ENCODE data around the gene SEZ6L2.
"Not testable (repeated sequence)": the region's sequence is repeated elsewhere in the genome, so short reads cannot be mapped to it uniquely, and the experiment has no call there.

SEZ6L2 gene

DNA sequence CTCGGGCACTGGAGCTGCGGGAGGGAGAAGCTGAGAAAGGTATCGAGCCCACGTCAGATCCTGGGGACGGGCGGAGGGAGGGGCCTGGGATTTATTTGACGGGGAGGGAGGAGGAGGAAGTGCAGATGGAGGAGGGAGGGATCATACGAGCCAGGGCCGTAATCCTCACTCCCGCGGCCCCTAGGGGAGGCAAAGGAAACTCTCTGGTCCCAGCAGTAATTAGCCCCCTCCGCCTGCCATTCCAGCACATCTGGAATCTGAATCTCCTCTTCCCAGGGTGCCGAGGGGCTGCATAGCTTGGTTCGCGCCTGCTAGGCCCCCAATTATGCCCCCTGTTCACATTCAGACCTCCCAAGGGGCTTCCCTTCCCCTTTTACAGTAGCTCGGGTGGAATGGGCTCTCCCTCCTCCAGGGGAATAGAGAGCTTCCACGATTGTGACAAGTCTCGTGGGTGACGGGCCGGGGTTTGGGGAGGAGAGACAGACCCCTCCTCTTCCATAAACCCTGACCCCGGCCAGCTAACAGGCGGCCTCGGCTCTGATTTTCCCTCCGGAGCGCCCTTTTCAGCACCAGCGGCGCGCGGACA is at the start of gene SEZ6L2:
SEZ6L2 (minus strand) TSS at position 35 of the 586 bp plus-strand sequence. CDS start 531 bp downstream, outside the sequence.
- DNase-seq (ENCODE audit: low read depth): peak; percentile 69

GRCh38 chr16:29947897-29948296 is 48.5 kb upstream of the SEZ6L2 start:
- no peak for DNase-seq (ENCODE audit: low read depth)

DNA sequence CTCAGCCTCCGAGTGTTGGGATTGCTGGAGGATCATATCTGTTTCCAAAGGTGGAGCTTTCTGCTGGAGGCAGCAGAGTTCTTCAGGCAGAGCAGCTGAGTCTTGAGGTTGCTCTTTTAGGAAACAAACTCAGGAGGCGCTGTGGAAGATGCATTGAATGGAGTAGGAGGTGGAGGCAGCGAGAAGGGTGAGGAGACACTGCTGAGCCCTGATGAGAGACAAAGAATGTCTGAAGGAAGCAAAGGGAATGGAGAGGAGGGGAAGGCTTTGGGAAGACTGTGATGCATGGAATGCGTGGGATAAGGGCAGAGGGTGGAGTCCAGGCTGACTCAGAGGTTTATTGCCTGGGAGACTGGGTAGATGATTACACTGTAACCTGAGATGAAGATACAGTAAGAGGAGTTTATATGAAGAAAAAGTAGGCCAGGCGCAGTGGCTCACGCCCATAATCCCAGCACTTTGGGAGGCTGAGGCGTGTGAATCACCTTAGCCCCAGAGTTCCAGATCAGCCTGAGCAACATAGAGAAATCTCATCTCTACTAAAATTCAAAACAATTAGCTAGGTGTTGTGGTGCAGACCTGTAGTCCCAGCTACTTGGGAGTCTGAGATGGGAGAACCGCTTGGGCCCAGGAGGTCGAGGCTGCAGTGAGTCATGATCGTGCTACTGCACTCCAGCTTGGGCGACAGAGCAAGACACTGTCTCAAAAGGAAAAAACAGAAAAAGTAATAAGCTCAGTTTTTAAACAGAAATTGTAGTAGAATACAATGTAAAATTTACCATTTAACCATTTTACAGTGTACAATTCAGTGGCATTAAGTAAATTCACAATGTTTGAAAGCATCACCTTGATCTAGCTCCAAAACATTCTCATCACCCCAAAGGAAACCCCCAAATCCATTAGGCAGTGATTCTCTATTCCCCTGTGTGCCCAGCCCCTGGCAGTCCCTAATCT is 44.8 kb upstream of the SEZ6L2 start:
- DNase-seq (ENCODE audit: low read depth): peak; percentile 98

DNA sequence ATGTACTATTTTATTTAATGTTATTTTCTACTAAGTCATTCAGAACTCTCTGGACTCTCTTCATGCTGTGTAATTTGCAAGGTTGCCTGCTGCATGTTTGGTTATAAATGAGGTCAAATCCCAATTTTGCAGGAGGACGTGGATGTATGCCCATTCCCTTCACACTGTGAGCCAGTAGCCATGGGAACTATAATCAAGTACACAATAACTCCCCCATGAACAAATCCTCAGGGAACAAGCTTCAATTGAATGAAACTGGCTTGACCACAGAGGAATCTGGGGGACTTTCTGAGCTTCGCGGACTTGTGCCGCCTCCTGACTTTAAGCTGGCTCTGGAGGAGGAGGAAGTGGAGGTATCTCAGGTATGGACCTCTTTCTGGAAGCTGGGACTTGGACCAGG is 41.3 kb upstream of the SEZ6L2 start:
- DNase-seq (ENCODE audit: low read depth): no peak

GRCh38 chr16:29931750-29932149 is 32.4 kb upstream of the SEZ6L2 start:
- not testable (repeated sequence) for DNase-seq (ENCODE audit: low read depth)

DNA sequence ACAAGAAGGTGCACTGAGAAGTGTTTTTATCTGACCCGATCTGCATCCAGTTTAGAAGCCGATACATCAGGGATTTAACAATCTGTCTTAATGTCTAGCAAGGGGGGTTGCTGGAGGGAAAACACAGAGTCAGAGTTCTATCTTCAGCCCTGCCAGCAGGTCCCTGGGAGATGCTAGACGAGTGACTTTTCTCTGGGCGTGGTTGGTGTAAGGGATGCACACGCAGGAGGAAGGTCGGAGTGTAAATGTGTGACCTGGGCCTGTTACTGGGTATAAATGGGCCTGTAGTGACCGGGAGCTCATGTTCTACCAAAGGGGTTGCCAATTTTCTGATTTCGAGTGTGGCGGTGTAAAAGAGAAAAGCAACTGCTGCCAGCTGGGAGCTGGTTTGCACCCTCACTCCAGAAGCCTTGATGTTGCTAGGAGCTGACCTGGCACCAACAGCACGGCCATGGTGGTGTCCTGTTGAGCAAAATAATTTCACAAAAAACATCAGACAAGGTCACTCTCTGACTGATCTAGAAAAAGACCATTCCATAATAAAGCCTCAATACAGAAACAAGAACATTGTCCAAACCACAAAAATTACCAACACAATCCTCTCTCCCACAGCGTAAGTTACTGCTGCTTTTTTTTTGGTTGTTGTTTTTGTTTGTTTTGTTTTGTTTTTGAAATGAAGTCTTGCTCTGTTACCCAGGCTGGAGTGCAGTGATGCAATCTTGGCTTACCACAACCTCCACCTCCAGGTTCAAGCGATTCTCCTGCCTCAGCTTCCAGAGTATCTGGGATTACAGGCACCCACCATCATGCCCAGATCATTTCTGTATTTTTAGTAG is 27.9 kb upstream of the SEZ6L2 start:
- DNase-seq (ENCODE audit: low read depth): no peak

- no peak for DNase-seq (ENCODE audit: low read depth)
Observed at GRCh38 chr16:29926711-29927052, 27.3 kb upstream of the SEZ6L2 start.

DNA sequence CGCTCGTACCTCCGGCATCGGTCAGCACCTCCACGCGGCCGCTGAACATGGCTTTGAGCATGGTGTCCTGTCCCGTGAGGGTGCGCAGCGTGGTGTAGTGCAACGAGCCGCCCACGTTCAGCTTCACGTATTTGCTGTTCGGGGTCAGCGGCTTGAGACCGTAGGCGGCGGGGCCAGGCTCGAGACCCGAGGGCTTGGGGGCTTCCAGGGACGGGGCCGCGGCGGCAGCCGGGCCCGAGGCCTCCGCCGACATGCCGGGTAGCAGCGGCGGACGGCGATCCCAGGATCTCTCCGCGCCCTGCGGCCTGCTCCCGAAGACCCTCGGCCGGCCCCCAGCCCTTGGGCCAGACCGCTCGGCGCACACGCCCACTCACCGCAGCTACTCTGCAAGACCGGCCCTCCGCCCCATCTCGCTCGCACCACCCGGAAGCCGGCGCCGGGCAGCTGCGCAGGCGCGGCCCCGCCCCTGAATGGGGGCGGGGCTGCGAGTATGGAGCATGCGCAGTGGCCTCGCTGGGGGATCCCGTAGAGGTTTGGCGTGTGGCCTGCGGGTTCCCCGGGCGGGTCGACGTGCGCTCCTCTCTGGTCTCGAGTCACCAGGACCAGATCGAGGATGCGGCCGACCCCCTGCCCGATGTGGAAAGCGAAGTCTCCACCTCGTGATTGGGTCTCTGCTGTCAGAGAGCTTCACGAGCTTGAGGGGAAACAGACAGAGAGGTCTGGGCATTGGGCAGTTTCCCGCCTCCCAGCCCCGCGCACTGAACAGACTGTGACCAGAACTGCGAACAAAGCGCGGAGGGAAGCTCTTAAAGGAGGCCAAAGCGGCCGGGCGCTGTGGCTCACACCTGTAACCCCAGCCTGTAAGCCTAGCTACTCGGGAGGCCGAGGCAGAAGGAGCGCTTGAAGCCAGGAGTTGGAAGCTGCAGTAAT is 26.7 kb upstream of the SEZ6L2 start, which contains the start of gene KCTD13:
KCTD13 (minus strand) TSS at position 446 of the 930 bp plus-strand sequence; CDS start at position 253, 193 bp downstream.
- DNase-seq (ENCODE audit: low read depth): peak; percentile 63

DNA sequence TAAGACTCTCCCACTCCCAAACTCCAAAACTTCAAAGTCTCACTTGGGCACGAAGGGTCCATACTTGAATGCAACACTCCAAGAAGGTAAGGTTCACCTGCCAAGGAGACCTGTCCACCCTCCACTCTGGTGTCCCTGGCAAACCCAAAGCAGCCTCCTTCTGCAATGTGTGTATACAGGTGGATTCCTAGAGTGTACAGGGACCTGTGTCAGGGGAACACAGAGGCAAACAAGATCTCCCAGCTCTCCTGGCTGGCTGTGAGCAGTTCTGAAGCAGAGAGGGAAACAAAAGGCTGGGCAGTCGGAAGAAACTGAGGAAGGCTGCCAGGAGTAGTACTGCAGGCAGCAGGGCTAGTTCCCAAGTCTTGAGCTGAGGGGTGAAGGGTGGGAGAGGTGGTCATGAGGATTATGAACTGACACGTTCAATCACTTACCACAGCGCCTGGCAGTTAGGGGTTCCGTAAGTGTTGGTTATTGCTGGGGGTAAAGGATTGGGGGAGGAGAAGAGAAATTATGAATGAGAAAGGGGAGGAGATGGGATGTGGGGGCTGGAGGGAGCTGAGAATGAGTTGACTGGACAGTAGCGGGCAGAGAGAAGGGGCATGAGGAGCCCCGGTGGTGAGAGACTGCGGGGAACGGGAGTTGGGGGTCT is 25.9 kb upstream of the SEZ6L2 start:
- no peak for DNase-seq (ENCODE audit: low read depth)

- DNase-seq (ENCODE audit: low read depth): no peak
Observed at GRCh38 chr16:29922986-29923501, 23.7 kb upstream of the SEZ6L2 start.

DNA sequence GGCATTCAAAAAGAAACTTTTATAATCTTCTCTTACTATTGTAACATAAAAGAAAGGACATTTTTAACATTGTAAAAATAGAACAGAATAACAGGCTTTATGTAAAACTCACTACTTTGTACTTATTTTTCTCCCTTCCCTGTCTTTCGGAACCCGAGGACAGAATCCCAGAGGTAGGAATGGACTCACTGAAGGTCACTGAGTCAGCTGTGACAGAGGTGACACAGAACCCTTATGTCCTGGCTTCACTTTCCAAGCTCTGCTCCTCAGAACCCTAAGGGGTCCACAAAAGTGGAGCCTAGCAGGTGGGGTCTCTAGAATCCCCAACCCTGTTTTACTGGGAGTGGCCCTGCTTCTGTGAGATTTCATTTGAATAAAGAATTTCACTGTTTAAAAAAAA is 23.0 kb upstream of the SEZ6L2 start:
- DNase-seq (ENCODE audit: low read depth): no peak

GRCh38 chr16:29921034-29921385 is 21.7 kb upstream of the SEZ6L2 start:
- DNase-seq (ENCODE audit: low read depth): no peak

GRCh38 chr16:29920288-29921033 is 21.1 kb upstream of the SEZ6L2 start:
- DNase-seq (ENCODE audit: low read depth): no peak

- DNase-seq (ENCODE audit: low read depth): no peak
Observed at GRCh38 chr16:29916979-29917378, 17.6 kb upstream of the SEZ6L2 start.

DNA sequence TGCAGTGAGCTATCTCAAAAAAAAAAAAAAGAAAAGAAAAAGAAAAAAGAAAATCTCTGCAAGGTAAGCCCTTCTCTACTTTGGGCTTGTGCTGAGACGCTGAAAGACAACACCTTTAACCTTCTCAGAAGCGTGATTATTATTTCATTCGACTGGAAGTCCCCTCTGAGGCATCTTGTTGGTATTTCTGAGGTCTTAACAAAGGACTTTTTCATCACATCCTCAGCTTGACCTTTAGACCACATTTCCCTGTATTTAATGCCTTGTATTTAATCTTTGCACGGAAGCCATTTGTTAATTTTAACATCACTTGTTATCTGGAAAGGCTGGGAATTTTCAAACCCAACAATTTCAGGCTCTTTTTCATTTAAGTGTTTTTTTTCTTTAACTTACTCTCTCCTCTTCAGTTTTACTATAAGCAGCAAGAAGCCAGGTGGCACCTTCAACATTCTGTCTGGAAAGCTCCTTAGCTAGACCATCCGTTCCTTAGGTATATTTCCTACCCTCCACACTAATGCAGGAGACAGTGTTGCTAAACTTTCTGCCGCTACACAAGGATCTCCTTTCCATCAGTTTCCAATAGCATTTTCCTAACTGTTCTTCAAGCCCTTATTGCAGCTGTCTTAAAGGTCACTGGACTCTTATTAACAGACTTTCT is 16.4 kb upstream of the SEZ6L2 start:
- no peak for DNase-seq (ENCODE audit: low read depth)

- no peak for DNase-seq (ENCODE audit: low read depth)
Observed at GRCh38 chr16:29913514-29913913, 14.2 kb upstream of the SEZ6L2 start.

- no peak for DNase-seq (ENCODE audit: low read depth)
Observed at GRCh38 chr16:29912087-29912486, 12.7 kb upstream of the SEZ6L2 start.

GRCh38 chr16:29911676-29912010 is 12.3 kb upstream of the SEZ6L2 start:
- DNase-seq (ENCODE audit: low read depth): no peak
